GM21423 (cell line): ENCODE data around the gene TMPRSS3.

Experiments
- ATAC-seq: cut with Tn5 transposase; IDR thresholded peaks from one replicate; pipeline ENCODE4 v1.9.1; 2021; ENCODE audit warnings: mild to moderate bottlenecking, moderate library complexity; ENCODE audit not compliant: unreplicated experiment

TMPRSS3 gene

DNA sequence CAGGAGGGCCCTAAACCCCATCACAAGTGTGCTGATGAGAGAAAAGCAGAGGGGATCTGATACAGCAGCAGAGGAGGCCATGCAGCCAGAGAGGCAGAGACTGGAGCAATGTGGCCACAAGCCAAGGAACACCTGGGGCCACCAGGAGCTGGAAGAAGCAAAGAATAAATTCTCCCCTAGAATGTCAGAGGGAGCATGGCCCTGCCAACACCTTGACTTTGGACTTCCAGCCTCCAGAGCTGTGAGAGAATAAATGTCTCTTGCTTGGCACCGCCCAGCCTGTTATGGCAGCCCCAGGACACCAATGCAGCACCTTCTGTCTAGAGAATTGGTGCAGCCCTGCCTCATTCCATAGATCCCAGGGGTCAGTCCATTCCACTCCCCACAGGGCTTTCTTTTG is 33.2 kb upstream of the TMPRSS3 start:
- no peak for ATAC-seq

GRCh38 chr21:42427809-42428419 is 32.1 kb upstream of the TMPRSS3 start:
- ATAC-seq: no peak

DNA sequence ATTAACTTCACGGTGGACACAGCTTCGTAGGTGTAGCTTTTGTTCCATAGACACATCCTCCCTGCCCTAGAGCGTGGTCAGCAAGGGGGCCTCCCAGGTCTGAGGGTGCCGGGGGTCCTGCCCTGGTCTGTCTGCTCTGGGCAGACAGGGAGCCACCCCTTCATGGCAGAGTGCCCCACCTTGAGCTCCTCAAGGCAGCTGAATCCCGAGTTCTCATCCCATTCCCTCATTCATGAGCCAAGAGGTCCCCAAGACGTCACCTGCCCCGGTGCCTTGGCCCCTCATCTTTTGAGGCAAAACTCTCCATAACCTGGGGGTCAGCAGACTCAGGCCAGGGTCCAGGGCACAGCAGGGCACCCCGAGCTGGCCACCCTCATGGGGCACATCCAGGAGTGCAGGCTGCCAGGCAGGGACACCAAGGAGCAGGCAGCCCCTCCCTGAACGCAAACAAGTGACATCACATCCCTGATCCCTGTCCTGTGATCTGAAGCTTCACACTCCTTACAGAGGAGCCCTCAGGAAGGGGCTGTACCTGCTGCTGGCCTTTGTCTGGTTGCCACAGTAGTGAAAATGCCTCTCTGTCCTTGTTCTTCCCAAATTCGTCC is 31.1 kb upstream of the TMPRSS3 start:
- no peak for ATAC-seq

DNA sequence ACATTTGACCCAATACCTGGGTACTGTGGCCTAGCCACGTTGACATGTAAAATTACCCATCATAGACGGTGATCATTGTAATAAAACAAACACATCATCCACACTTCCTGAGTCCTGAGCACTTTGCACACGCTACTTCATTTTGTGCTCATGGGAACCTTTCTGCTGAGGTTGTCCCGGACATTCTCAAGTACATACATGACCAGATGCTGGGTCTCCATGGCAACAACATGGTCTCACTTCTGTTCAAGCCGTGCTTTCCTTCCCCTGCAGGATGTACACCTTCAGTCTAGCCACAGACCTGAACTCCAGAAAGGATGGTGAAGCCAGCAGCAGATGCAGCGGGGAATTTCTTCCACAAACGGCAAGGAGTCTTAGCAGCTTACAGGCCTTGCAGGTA is 30.6 kb upstream of the TMPRSS3 start:
- ATAC-seq: no peak

DNA sequence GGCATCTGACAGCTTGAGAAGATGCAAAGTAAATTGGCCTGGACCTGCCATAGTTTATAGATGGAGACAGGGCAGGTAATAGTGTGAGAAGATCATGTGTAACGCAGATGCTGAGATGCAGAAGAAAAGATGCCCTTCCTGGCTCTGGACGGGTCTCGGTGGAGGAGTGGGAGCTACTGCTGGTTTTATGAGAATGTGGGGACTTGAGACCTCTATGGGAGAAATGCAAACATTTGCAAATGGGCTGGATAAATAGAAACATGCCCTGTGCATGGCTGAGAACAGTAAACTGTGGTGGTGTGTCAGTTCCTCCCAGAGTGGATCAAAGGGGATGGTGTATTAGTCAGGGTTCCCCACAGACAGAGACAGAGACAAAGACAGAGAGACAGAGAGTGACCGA is 29.7 kb upstream of the TMPRSS3 start:
- ATAC-seq: peak; percentile 12

DNA sequence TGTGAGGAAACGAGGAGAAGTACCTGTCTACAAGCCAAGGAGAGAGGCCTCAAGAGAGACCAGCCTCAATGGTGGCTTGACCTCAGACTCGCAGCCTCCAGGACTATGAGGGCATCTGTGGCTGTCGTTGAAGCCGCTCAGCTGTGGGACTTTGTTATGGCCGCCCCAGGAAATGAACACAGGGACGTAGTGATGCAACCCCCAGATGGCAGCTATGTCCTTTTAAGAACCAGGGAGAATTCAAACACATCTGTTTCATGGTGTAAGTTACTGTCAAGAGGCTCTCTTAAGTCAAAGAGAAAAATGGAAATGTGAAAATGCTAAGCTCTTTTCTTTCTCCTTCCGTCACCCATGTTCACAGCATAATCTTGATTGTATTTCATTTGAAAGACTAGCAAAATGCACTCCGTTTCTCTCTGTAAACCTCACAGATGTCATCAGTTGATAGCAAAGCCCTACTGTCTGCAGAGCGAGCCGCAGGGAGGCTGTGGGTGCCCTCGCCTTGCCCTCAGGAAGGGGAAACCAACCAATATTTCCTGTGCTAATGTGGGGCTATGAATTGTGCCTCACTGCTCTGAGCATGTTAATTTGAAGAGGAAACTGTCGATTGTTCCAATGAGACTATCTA is 29.2 kb upstream of the TMPRSS3 start:
- peak; percentile 37 for ATAC-seq

DNA sequence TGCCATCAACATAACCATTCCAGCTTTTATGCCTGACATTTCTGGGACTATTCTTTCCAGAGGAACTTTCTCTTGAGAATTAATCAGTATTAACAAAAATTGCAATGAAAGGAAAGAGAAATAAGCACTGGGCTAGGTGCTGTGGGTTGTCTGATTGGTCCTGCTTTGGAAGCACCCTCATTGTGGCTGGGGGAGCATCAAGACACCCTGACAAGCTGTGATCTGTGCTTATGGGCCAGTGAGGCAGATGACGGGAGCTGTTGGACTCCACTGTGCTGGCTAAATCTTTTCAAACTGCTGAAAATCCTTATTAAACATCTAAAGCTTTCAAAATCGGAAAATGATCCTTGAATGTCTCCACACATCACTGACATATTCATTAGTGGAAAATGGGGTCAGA is 27.8 kb upstream of the TMPRSS3 start:
- no peak for ATAC-seq

- peak; percentile 47 for ATAC-seq
Measured at GRCh38 chr21:42423197-42423675, 27.4 kb upstream of the TMPRSS3 start.

GRCh38 chr21:42421018-42421793 is 25.4 kb upstream of the TMPRSS3 start:
- ATAC-seq: no peak

- ATAC-seq: no peak
Measured at GRCh38 chr21:42419845-42420244, 24.0 kb upstream of the TMPRSS3 start.

- no peak for ATAC-seq
Measured at GRCh38 chr21:42418886-42419285, 23.0 kb upstream of the TMPRSS3 start.

DNA sequence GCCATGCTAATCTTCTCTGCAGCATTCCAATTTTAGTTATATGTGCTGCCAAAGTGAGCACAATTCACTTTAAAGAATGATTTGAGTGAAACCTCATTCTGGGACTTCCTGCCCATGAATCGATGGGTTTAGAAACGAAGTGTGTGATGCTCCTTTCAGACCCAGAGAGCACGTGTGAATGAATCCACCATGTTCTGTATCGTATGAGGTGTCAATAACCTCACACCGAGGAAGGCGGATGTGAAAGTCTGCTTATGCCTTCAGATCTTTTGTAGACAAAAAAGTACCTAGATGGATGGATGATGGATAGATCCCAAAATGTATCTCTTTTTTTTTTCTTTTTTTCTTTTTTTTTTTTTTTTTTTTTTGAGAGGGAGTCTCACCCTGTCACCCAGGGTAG is 21.7 kb upstream of the TMPRSS3 start:
- ATAC-seq: no peak

DNA sequence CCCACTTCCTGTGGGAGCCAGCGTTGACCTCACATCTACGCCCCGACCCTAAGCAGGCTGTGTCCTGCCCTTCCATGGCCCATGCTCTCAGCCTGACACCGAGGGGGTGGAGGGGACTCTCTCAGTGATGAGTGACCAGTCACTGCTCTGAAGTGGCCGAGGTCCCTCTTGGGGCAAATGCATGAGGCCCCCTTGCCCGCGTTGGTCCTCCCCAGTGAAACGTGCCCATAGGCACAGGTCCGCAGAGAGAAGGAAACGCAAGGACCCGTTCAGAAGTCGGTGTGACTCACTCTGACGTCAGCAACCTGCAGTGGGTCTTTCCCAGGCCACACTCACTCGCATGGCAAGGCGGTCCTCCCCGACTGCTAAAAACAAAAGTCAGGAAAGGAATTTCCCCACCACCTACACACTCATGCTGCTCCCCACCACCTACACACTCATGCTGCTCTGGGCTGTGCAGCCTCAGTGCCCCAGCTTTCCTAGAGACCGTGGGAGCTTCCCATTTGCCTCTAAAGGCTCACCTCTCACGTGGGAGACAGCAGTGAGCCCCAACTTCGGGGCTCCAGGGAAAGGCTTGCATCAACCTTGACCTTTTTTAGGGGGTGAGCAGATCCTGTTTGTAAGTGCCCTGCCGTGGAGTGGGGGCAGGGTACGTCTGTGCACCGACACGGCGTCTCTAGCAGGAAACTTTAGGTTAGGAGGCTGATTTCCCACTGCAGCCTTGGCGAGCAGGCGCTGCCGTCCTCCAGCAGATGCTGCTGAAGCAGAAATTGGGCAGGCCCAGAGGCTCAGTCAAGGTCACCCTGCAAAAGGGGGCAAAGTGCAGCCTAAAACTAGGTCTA is 19.3 kb upstream of the TMPRSS3 start:
- peak; percentile 68 for ATAC-seq

DNA sequence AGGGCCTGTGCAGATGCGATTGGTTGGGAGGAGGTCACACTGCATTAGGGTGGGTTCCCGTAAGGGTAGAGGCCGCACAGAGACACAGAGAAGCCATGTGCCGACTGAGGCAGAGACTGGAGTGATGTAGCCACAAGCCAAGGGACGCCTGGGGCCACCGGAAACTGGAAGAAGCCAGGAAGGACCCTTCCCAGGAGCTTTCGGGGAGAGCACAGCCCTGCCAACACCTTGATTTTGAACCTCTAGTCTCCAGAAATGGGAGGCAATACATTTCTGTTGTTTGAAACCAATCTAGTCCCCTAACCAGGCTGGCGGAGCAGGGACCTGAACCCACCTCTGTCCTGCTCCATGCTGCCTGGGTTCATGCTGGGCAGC is 18.7 kb upstream of the TMPRSS3 start:
- ATAC-seq: no peak

- ATAC-seq: no peak
Measured at GRCh38 chr21:42414066-42414465, 18.2 kb upstream of the TMPRSS3 start.

GRCh38 chr21:42413500-42413899 is 17.6 kb upstream of the TMPRSS3 start:
- no peak for ATAC-seq

DNA sequence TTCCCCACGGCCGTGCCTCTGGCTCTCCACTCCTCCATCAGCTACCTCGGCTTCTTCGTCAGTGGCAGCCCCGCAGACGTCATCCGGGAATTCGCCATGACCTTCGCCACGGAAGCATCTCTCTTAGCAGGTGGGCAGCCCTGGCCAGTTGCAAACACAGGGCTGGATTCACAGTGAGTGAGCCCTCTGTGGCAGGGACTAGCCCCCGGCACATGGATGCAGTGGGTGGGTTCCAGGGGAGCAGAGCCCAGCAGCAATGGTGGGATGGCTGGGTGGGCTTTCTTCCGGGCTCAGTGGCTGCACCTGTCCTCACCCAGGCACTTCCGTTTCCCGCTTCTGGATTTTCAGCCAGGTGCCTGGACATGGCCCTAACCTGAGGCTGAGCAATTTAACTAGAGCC is 17.2 kb upstream of the TMPRSS3 start:
- ATAC-seq: no peak

DNA sequence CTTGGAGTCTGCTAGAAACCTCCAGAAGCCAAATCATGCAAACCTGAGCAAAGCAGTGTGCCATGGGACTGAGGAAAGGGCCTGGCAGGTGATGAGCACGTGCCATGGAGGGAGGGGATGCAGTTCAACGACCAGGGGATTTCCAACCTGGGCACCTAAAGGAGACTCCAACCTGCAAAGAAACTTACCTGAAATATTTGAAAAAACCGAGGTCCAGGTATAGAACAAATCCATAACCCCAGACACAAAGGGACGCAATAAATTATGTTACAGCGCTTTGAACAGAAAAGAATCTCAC is 16.7 kb upstream of the TMPRSS3 start:
- no peak for ATAC-seq

DNA sequence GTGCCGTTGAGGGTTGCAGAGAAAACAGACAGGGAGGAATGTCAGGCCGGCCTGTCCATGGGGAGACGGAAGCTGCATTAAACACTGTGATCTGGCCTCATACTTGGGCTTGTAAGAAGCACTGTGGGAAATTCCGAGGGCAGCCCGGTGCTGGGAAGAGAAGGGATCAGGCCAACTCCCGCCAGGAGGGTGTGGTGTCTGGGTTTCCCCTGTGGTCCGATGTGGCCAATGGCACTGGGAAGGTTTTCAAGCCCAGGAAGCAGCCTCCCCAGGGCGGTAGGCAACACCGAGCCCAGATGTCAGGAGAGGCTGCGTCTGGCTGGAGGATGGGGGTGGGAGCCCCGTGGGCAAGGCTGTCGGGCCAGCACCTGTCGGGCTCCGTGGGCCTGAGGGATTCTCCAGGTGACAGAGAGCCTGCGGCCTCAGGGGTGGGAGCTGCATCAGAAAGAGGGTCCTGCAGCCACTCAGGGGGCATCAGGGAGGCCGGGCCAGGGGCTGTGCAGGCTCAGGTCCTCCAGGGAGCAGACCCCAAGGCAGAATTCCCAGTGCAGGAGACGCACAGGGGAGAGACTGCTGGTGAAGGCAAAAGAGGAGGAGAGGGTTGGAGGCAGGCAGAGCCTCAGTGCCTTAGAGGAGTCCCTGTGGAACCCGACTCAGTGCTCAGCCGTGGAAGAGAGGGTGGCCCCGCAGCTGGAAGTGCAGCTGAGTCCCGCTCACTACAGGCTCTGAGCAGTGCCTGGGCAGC is 16.2 kb upstream of the TMPRSS3 start:
- no peak for ATAC-seq

DNA sequence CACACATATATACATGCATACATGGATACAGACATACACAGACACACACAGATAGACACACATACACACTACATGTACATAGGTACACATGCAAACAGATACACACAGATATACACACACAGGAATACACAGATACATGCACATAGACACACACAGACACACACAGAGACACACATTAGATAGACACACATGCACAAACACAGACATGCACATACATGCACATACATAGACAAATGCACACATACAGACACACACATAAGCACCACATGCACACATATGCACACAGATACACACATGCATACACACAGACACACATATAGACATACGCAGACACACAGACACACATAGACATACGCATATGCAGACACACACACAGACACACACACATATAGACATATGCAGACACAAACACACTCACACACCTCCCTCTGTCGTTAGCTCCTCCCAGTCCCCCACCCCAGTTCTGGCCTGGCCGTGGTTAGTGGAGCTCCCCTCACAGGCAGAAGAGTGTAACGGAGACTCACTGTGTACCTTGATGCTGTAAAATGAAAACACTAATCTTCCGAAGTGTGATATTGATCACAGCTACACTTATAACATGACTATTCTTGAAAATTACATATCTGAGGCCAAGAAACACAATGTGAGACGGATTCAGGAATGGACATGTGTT is 15.5 kb upstream of the TMPRSS3 start:
- no peak for ATAC-seq
